HepG2 (cell line): Measurements from ENCODE around the gene SMARCA4. TPM values are rescaled to one million over a fixed set of nuclear protein-coding genes. Genes with fewer than 3 reads are reported as not detected.

ENCODE experiments used
- ATAC-seq: fragments of 200-7000 bp; cut with Tn5 transposase; 3 replicates; pipeline ENCODE4 v1.9.1; 2020; ENCODE audit warnings: mild to moderate bottlenecking, moderate library complexity
- BruUV-seq: library from RNA; stranded (reverse); fragments of 400-500 nt; replicated peaks from 2 replicates; lab custom pipeline; 2021; lab: Mats Ljungman, UMichigan
- CTCF ChIA-PET: fragments of 300-600 bp; formaldehyde crosslinking; extraction: SDS; loops from one replicate; lab custom pipeline; 2021; ENCODE audit warnings: low total read pairs, inconsistent platforms, low intra/inter-chr PET ratio; lab: Yijun Ruan, JAX
- POLR2A ChIA-PET: fragments of 350-600 bp; sonication (Branson Sonifier 250); formaldehyde crosslinking; loops from one replicate; lab custom pipeline; 2020; ENCODE audit warnings: antibody characterized with exemption, inconsistent platforms; lab: Yijun Ruan, JAX
- DNase-seq: peaks from one replicate; pipeline ENCODE4 v3.0.0-alpha.2; 2015; ENCODE audit warnings: low spot score
- FAIRE-seq: peaks from 3 replicates; lab custom pipeline; 2011; peaks lifted over from hg19 to GRCh38; lab: Jason Lieb, UNC
- H2AFZ ChIP-seq: one replicate; pipeline ENCODE4 v1.6.1; 2011; ENCODE audit warnings: low read length, inconsistent platforms
- H3K27ac ChIP-seq: fragments of 300-600 bp; 3 replicates; pipeline ENCODE4 v1.8.0; 2011; ENCODE audit warnings: mixed run types, mild to moderate bottlenecking, mixed read lengths, low read length, inconsistent platforms; ENCODE audit not compliant: insufficient read depth; ENCODE audit errors: extremely low read length
- H3K27me3 ChIP-seq, 2 experiments: fragments of 200-600 bp in 1 of 2; 2 replicates in 1 of 2; 3 replicates in 1 of 2; pipeline versions ENCODE4 v1.6.0 to v1.8.0; 2011; ENCODE audit warnings: low read length in 2 of 2, mild to moderate bottlenecking in 2 of 2, moderate library complexity in 2 of 2, inconsistent platforms in 1 of 2; ENCODE audit not compliant: insufficient read depth in 2 of 2, control insufficient read depth in 1 of 2
- H3K36me3 ChIP-seq, 2 experiments: fragments of 200-600 bp in 1 of 2; replicated peaks in 1 of 2; 2 replicates in 1 of 2; 3 replicates in 1 of 2; pipeline versions ENCODE4 v1.5.1 to v1.8.0; 2011; ENCODE audit warnings: low read length in 2 of 2, inconsistent platforms in 1 of 2; ENCODE audit not compliant: insufficient read depth in 2 of 2, control insufficient read depth in 1 of 2
- H3K4me1 ChIP-seq: 2 replicates; pipeline ENCODE4 v1.5.1; 2012; ENCODE audit warnings: low read length, inconsistent platforms; ENCODE audit not compliant: insufficient read depth
- H3K4me2 ChIP-seq: 2 replicates; pipeline ENCODE4 v1.6.0; 2011; ENCODE audit warnings: low read depth, low read length, inconsistent platforms
- H3K4me3 ChIP-seq, 3 experiments: fragments of 200-600 bp in 1 of 3; sonication (generic), shearing (Covaris generic) in 1 of 3; replicated peaks in 1 of 3; 2 replicates each; pipeline ENCODE4 v1.5.1; 2011 to 2016; ENCODE audit warnings: low read length in 3 of 3, inconsistent platforms in 2 of 3, low read depth in 2 of 3, mild to moderate bottlenecking in 2 of 3, control low read depth in 1 of 3, mixed read lengths in 1 of 3; ENCODE audit not compliant: insufficient read depth in 1 of 3
- H3K79me2 ChIP-seq: one replicate; pipeline ENCODE4 v1.6.1; 2011; ENCODE audit warnings: low read length, inconsistent platforms; ENCODE audit not compliant: insufficient read depth
- H3K9ac ChIP-seq: 2 replicates; pipeline ENCODE4 v1.6.0; 2011; ENCODE audit warnings: mild to moderate bottlenecking, low read depth, low read length, inconsistent platforms; ENCODE audit not compliant: insufficient read depth
- H3K9me3 ChIP-seq: 2 replicates; pipeline ENCODE4 v1.5.1; 2012; ENCODE audit warnings: mild to moderate bottlenecking, low read length
- H4K20me1 ChIP-seq: 2 replicates; pipeline ENCODE4 v1.6.0; 2011; ENCODE audit warnings: inconsistent platforms, mild to moderate bottlenecking, low read length, moderate library complexity; ENCODE audit not compliant: insufficient read depth
- AGO2 ChIP-seq: fragments of 200-400 bp; formaldehyde crosslinking; optimal IDR thresholded peaks from 2 replicates; pipeline ENCODE3; 2017; ENCODE audit warnings: mild to moderate bottlenecking, low read depth, low read length, moderate library complexity
- DNMT3B ChIP-seq: conservative IDR thresholded peaks from 2 replicates; pipeline ENCODE4 v1.6.1; 2016; ENCODE audit warnings: missing biosample characterization, control low read depth
- RBM22 ChIP-seq: fragments of 200-400 bp; formaldehyde crosslinking; optimal IDR thresholded peaks from 2 replicates; pipeline ENCODE3; 2017; ENCODE audit warnings: mild to moderate bottlenecking, low read length, moderate library complexity
- SOX6 ChIP-seq, 2 experiments: fragments of 450-650 bp in 1 of 2; sonication (generic) in 1 of 2; formaldehyde crosslinking in 1 of 2; IDR thresholded peaks; 2 replicates each; pipeline versions ENCODE4 v1.4.0 to v1.6.1; 2017 to 2020; ENCODE audit warnings: antibody characterized with exemption in 1 of 2, mild to moderate bottlenecking in 1 of 2, missing genetic modification reagents in 1 of 2
- TEF ChIP-seq: sonication (generic); formaldehyde crosslinking; IDR thresholded peaks from 2 replicates; pipeline ENCODE4 v1.5.0; 2020; ENCODE audit warnings: missing genetic modification reagents
- ZNF251 ChIP-seq: sonication (generic); formaldehyde crosslinking; IDR thresholded peaks from 2 replicates; pipeline ENCODE4 v1.9.0; 2021; ENCODE audit warnings: mild to moderate bottlenecking, missing genetic modification reagents
- ZNF263 ChIP-seq: sonication (generic); formaldehyde crosslinking; IDR thresholded peaks from 2 replicates; pipeline ENCODE4 v1.4.0; 2020; ENCODE audit warnings: missing genetic modification reagents
- ZNF782 ChIP-seq: sonication (generic); formaldehyde crosslinking; IDR thresholded peaks from 2 replicates; pipeline ENCODE4 v1.4.0; 2020; ENCODE audit warnings: missing genetic modification reagents, mild to moderate bottlenecking, borderline replicate concordance
- WGBS: methylation state at CpG from one replicate; pipeline ENCODE4 v1.1.6; 2017; ENCODE audit warnings: low lambda C conversion rate; 5-methylcytosine and 5-hydroxymethylcytosine counted together
- in situ Hi-C: cut with HindIII; loops from 2 replicates; pipeline ENCODE4 v1.10.0; 2017; ENCODE audit warnings: low pct_unique_long_range_greater_than_20kb; ENCODE audit not compliant: extremely low pct_ligation_motif_present
- intact Hi-C: fragments of 100-400 bp; cut with micrococcal nuclease; formaldehyde crosslinking; loops from one replicate; pipeline ENCODE4 v1.10.0; 2022; ENCODE audit not compliant: unreplicated experiment
- polyA plus RNA-seq, 8 experiments: library from polyadenylated mRNA; depleted of rRNA in 3 of 8; stranded (reverse) in 7 of 8; unstranded in 1 of 8; fragments of >200 nt; fragmentation: Illumina TruSeq in 4 of 8; extraction: Trizol in 4 of 8; gene quantifications; 2 replicates each; pipeline versions ENCODE4 v1.2.1 to v1.2.3, GENCODE V29; 2011 to 2016; ENCODE audit warnings: low read depth in 4 of 8, missing spikeins in 1 of 8, mixed read lengths in 1 of 8; ENCODE audit not compliant: insufficient read depth in 1 of 8
- total RNA-seq, 5 experiments: library from RNA; depleted of rRNA; stranded (reverse); fragments of >200 nt; fragmentation: Illumina TruSeq; extraction: Trizol; gene quantifications; 2 replicates each; pipeline ENCODE4 v1.2.3, GENCODE V29; 2016; ENCODE audit warnings: low read depth in 1 of 5
- TF ChIP-seq, protein P1 (sequence below): sonication (generic); formaldehyde crosslinking; IDR thresholded peaks from 2 replicates; pipeline ENCODE4 v1.4.0; 2020; ENCODE audit warnings: missing genetic modification reagents, borderline replicate concordance

SMARCA4 gene
- total and polyA plus RNA-seq, 2 of the 13 experiments (the other 11 are each of a cell fraction or from before 2014, with no cell fraction given), result 25.4 to 45.9 TPM

DNA sequence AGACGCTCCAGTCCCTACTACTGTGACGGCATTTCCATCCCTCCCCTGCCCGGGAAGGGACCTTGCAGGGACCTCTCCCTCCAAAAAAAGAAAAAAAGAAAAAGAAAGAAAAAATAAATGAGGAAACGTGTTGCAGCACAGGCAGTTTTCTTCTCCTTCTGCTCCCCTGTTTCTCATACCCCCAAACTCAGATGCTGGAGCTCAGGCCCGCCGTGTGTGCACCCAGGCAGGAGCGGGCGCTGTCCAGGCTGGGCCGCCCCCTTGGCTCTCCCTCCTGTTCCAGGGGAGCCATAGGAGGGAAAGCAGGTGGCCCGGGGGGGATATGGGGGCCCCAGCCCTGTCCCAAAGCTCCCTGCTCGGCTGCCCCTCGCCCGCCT lies 38.2 kb upstream of the SMARCA4 start:
- Histone ChIP-seq H3K9me3 (no peaks in the 10 kb centered on the region), H2AFZ (no peak overlapping the region), H3K27me3 (no peaks in the 10 kb centered on the region), H3K4me1 (peaks cover 8% of the 10 kb centered on the region), H3K79me2 (peaks cover 3% of the 10 kb centered on the region), H3K27ac (no peak overlapping the region), H3K4me2 (no peak overlapping the region), H3K36me3 (peaks cover 30 to 40% of the 10 kb centered on the region in 2 experiments; a peak in 4 of 5 replicates), H3K4me3 (no peak overlapping the region), H3K9ac (no peak overlapping the region), H4K20me1 (no peaks in the 10 kb centered on the region)
- intact Hi-C loops, result loop anchor here (10.0 kb wide), 1 partner anchor 48 kb away; the partner anchor contains the start of gene CARM1
- BruUV-seq, result no TSS peak
- 90% methylated on average over 13 of the region's 13 CpGs for WGBS
- no peak for FAIRE-seq
- TF ChIP-seq TEF (CRISPR knock-in tag) (no peak), RBM22 (peak; percentile 23)
- CTCF ChIA-PET, result no interaction called here
- POLR2A ChIA-PET, result no interaction called here
- DNase-seq, result no peak
- in situ Hi-C loops, result no loop called here
- no peak for ATAC-seq

DNA sequence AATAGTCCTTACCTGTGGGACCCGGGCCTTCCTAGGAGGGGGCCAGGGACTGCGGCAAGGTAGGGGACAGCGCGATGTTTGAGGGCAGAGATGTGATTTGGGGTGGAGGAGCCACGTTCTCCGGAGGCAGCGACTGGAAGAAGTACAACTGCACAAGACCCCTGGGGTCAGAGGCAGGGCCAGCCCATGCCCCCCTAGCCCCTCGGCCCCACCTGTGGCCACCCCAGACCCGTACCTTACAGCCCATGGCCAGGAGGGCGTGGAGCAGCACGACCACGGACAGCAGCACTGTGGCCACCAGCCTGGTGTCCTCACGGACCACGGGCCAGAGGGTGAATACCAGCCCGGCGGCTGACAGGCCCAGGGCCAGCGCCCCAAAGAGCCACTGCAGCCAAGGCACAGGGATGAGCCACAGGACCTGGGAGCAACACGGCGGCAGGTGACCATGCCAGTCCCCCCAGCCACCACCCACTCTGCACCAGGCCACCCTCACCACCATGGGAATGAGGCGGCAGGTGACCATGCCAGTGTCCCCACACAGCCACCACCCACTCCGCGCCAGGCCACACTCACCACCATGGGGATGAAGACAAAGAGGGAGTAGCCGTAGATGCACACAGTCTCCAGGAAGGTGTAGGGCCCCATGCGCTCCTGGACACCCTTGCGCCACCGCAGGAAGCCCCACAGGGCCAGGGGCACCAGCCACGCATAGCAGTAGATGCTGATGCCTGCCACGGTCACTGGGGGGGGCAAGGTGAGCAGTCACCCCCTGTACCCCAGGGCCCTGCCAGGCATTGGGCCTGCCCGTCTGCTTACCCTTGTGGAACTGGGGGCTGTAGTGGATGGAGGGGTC lies 37.3 kb upstream of the SMARCA4 start:
- in situ Hi-C loops (no loop called here), intact Hi-C loops (loop anchor here (10.0 kb wide), 1 partner anchor 49 kb away; the partner anchor contains the start of gene CARM1)
- ATAC-seq (no peak), FAIRE-seq (no peak), DNase-seq (no peak)
- 96% methylated on average over 19 of the region's 29 CpGs for WGBS
- Histone ChIP-seq H3K9me3 (no peaks in the 10 kb centered on the region), H3K27ac (no peak overlapping the region), H2AFZ (no peak overlapping the region), H3K36me3 (peaks cover 29 to 39% of the 10 kb centered on the region in 2 experiments; a peak in 4 of 5 replicates), H3K4me3 (no peak overlapping the region), H3K9ac (no peak overlapping the region), H4K20me1 (no peaks in the 10 kb centered on the region), H3K4me1 (peaks cover 9% of the 10 kb centered on the region), H3K27me3 (no peaks in the 10 kb centered on the region; a peak in 1 of 5 replicates), H3K79me2 (peaks cover 10% of the 10 kb centered on the region), H3K4me2 (no peak overlapping the region)
- POLR2A ChIA-PET, result no interaction called here
- CTCF ChIA-PET, result no interaction called here
- BruUV-seq, result no TSS peak
- TF ChIP-seq ZNF251 (CRISPR knock-in tag) (no peak), DNMT3B (CRISPR knock-in tag) (no peak), AGO2 (peak; percentile 92), SOX6 (IDR thresholded peaks at IDR 0.05) (no peak), SOX6 (CRISPR knock-in tag; IDR thresholded peaks at IDR 0.05) (no peak), ZNF263 (CRISPR knock-in tag) (no peak), ZNF782 (CRISPR knock-in tag) (no peak)
- TF ChIP-seq, protein P1, sequence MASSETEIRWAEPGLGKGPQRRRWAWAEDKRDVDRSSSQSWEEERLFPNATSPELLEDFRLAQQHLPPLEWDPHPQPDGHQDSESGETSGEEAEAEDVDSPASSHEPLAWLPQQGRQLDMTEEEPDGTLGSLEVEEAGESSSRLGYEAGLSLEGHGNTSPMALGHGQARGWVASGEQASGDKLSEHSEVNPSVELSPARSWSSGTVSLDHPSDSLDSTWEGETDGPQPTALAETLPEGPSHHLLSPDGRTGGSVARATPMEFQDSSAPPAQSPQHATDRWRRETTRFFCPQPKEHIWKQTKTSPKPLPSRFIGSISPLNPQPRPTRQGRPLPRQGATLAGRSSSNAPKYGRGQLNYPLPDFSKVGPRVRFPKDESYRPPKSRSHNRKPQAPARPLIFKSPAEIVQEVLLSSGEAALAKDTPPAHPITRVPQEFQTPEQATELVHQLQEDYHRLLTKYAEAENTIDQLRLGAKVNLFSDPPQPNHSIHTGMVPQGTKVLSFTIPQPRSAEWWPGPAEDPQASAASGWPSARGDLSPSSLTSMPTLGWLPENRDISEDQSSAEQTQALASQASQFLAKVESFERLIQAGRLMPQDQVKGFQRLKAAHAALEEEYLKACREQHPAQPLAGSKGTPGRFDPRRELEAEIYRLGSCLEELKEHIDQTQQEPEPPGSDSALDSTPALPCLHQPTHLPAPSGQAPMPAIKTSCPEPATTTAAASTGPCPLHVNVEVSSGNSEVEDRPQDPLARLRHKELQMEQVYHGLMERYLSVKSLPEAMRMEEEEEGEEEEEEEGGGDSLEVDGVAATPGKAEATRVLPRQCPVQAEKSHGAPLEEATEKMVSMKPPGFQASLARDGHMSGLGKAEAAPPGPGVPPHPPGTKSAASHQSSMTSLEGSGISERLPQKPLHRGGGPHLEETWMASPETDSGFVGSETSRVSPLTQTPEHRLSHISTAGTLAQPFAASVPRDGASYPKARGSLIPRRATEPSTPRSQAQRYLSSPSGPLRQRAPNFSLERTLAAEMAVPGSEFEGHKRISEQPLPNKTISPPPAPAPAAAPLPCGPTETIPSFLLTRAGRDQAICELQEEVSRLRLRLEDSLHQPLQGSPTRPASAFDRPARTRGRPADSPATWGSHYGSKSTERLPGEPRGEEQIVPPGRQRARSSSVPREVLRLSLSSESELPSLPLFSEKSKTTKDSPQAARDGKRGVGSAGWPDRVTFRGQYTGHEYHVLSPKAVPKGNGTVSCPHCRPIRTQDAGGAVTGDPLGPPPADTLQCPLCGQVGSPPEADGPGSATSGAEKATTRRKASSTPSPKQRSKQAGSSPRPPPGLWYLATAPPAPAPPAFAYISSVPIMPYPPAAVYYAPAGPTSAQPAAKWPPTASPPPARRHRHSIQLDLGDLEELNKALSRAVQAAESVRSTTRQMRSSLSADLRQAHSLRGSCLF, result no peak
